ENCODE data around the gene CAPZA3. TPM values are rescaled to one million over a fixed set of nuclear protein-coding genes. Genes with fewer than 3 reads are reported as not detected.
"Not testable (repeated sequence)": the region's sequence is repeated elsewhere in the genome, so short reads cannot be mapped to it uniquely, and the experiment has no call there.

The CAPZA3 gene
- polyA plus RNA-seq, 12 donors: 0.22 to 0.57 TPM; not detected in 10

DNA sequence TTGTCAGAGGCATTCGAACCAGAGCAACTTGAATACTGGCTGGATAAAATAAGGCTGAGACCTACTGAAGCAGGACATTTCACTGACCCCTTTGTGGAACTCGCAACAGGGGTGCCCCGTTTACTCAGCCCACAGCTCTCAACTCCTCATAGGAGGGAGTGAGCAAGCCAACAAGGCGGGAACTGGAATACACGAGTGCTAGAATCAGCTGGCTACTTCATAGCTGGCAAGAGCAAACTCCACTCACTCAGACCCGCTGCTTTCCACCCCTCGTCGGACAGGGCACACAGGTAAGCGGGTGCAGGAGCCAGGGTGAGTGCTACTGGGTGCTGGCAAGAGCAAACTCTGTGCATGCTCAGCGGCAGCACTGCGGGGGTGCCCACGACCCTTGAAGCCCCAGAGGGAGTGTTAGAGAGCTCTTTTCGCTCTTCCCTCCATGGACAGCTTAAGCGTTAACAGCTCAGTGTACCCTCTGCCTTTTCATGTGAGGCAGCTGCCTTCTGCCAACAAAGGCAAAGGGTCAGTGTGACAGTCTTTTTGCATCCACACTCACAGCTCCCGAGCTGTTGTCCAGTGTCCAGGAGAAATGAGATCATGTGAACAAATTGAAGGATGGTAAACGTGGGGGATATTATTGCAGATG, 15.7 kb downstream of the CAPZA3 start:
- no peak for DNase-seq

DNA sequence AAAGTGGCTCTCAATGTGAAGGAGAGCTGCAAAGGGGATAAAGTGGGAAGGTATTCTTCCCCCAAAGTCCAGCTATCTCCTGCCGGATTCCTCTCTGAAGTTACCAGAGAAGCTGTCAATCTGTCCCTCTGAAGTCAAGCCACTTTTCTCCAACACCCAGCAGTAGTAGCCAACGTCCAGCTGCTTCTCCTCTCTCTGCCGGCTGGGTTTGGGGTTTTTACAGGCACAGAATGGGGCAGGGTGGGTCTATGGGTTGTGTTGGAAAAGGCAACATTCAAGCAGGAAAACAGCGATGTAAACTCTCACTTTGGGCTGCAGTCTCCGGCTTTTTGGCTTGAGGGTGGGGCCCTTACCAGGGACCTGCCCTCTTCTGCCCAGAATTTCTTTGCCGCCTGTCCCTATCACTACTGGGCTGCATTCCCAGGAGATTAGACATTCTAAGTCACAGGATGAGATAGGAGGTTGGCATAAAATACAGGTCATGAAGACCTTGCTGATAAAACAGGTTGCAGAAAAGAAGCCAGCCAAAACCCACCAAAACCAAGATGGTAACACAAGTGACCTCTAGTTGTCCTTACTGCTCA, 16.3 kb downstream of the CAPZA3 start:
- no peak for DNase-seq

- no peak for DNase-seq
These were observed 17.4 kb downstream of the CAPZA3 start for GRCh38 chr12:18755341-18755740.

DNA sequence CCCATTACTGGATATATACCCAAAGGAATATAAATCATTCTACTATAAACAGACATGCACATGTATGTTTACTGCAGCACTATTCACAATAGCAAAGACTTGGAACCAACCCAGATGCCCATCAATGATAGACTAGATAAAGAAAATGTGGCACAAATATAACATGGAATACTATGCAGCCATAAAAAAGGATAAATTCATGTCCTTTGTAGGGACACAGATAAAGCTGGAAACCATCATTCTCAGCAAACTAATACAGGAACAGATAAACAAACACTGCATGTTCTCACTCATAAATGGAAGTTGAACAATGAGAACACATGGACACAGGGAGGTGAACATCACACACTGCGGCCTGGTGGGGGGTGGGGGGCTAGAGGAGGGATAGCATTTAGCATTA, 28.6 kb downstream of the CAPZA3 start:
- not testable (repeated sequence) for DNase-seq

GRCh38 chr12:18782827-18783226, 44.9 kb downstream of the CAPZA3 start:
- no peak for DNase-seq

GRCh38 chr12:18785465-18785864, 47.5 kb downstream of the CAPZA3 start:
- DNase-seq: not testable (repeated sequence)

Other genes with a start within 250 kb of the CAPZA3 start
- gene PLCZ1, start 107 bp upstream of the CAPZA3 start, polyA plus RNA-seq (ENCODE audit: insufficient read length in 12 of 12): under 1 TPM in 2 of 12 donors, not detected in 10; 0.41 to 0.99 TPM